ENCODE measurements around the gene MEGF6.
"Not testable (repeated sequence)": the region's sequence is repeated elsewhere in the genome, so short reads cannot be mapped to it uniquely, and the experiment has no call there.

The MEGF6 gene

DNA sequence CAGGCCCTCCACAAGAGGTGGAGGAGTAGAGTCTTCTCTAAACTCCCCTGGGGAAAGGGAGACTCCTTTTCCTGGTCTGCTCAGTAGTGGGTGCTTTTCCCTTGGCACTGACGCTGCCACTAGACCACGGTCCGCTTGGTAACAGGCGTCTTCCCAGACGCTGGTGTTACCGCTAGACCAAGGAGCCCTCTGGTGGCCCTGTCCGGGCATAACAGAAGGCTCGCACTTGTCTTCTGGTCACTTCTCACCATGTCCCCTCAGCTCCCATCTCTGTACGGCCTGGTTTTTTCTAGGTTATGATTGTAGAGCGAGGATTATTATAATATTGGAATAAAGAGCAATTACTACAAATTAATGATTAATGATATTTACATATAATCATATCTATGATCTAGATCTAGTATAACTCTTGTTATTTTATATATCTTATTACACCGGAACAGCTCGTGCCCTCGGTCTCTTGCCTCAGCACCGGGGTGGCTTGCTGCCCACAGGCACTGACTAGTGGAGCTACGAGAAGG lies 9.9 kb upstream of the MEGF6 start:
- peak; percentile 65 for TF ChIP-seq CTCF (IDR thresholded peaks at IDR 0.05; ENCODE audit: low read depth, low read length)
- H3K4me3 ChIP-seq (replicated peaks in 1 of 2; ENCODE audit: low read depth in 2 of 2, low read length in 2 of 2): not testable (repeated sequence)
- peak; percentile 34 to 54 for DNase-seq (ENCODE audit: low read depth in 2 of 2)

DNA sequence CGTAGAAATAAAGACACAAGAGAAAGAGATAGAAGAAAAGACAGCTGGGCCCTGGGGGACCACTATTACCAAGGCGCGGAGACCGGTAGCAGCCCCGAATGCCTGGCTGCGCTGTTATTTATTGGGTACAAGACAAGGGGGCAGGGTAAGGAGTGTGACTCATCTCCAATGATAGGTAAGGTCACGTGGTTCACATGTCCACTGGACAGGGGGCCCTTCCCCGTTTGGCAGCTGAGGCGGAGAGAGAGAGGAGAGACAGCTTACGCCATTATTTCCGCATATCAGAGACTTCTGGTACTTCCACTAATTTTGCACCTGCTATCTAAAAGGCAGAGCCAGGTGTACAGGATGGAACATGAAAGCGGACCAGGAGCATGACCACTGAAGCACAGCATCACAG lies 9.4 kb upstream of the MEGF6 start:
- DNase-seq (ENCODE audit: low read depth in 2 of 2): no peak
- H3K4me3 ChIP-seq (replicated peaks in 1 of 2; ENCODE audit: low read depth in 2 of 2, low read length in 2 of 2): no peak overlapping the region
- TF ChIP-seq CTCF (IDR thresholded peaks at IDR 0.05; ENCODE audit: low read depth, low read length): no peak

GRCh38 chr1:3618881-3619671 lies 7.8 kb upstream of the MEGF6 start:
- DNase-seq (ENCODE audit: low read depth in 2 of 2): peak; percentile 84 to 85
- TF ChIP-seq CTCF (IDR thresholded peaks at IDR 0.05; ENCODE audit: low read depth, low read length): peak; percentile 81
- no peak overlapping the region for H3K4me3 ChIP-seq (replicated peaks in 1 of 2; ENCODE audit: low read depth in 2 of 2, low read length in 2 of 2)

- H3K4me3 ChIP-seq (replicated peaks in 1 of 2; ENCODE audit: low read depth in 2 of 2, low read length in 2 of 2): no peak overlapping the region
- no peak for DNase-seq (ENCODE audit: low read depth in 2 of 2)
- TF ChIP-seq CTCF (IDR thresholded peaks at IDR 0.05; ENCODE audit: low read depth, low read length): no peak
These were observed 7.2 kb upstream of the MEGF6 start for GRCh38 chr1:3618531-3618880.

GRCh38 chr1:3617806-3618345 lies 6.6 kb upstream of the MEGF6 start:
- no peak overlapping the region for H3K4me3 ChIP-seq (replicated peaks in 1 of 2; ENCODE audit: low read depth in 2 of 2, low read length in 2 of 2)
- DNase-seq (ENCODE audit: low read depth in 2 of 2): no peak
- TF ChIP-seq CTCF (IDR thresholded peaks at IDR 0.05; ENCODE audit: low read depth, low read length): no peak

DNA sequence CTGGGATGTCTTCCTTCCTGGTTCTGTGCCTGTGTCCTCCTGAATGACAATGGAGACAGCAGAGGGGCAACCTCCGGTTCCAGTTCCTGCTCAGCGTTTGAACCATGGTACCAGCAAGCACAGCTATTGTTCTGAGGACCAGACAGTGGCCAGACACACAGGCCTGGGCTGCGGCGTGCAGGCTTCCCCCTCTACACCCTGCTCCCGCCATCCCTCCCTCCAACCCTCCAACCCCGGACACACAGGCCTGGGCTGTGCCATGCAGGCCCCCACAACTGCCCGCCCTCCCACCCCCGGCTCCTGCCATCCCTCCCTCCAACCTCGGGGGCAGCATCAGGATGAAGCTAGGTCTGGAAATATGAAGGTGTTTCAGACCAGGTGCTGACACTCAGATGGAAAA lies 5.6 kb upstream of the MEGF6 start:
- DNase-seq (ENCODE audit: low read depth in 2 of 2): no peak
- no peak for TF ChIP-seq CTCF (IDR thresholded peaks at IDR 0.05; ENCODE audit: low read depth, low read length)
- no peak overlapping the region for H3K4me3 ChIP-seq (replicated peaks in 1 of 2; ENCODE audit: low read depth in 2 of 2, low read length in 2 of 2)
